Motor neuron (in vitro differentiated cells): ENCODE measurements around the gene SLC25A30. TPM values are rescaled to one million over a fixed set of nuclear protein-coding genes. Genes with fewer than 3 reads are reported as not detected.
A peak's percentile ranks its signal among the peaks of the same experiment; 100 is the strongest.
"Not testable (repeated sequence)": the region's sequence is repeated elsewhere in the genome, so short reads cannot be mapped to it uniquely, and the experiment has no call there.

Experiments
- ATAC-seq, 8 experiments: fragments of 200-7000 bp; cut with Tn5 transposase; replicated peaks in 6 of 8; 2 replicates each; pipeline ENCODE4 v1.8.0; 2021; ENCODE audit warnings: mild to moderate bottlenecking in 8 of 8, moderate library complexity in 8 of 8
- H3K27ac ChIP-seq, 2 donors: fragments of 250-450 bp; sonication (Bioruptor Pico); 2 replicates each; pipeline ENCODE4 v1.9.0; 2021; ENCODE audit warnings: antibody characterized with exemption in 2 of 2, mild to moderate bottlenecking in 2 of 2, moderate library complexity in 1 of 2
- H3K4me1 ChIP-seq, 2 donors: fragments of 250-450 bp; sonication (Bioruptor Pico); replicated peaks in 1 of 2; 2 replicates each; pipeline ENCODE4 v1.6.1; 2021; ENCODE audit warnings: antibody characterized with exemption in 2 of 2, mild to moderate bottlenecking in 2 of 2, moderate library complexity in 1 of 2
- H3K4me3 ChIP-seq, 5 donors: fragments of 250-450 bp; sonication (Bioruptor Pico); 2 replicates each; pipeline ENCODE4 v1.9.0; 2021; ENCODE audit warnings: antibody characterized with exemption in 5 of 5, mild to moderate bottlenecking in 5 of 5, moderate library complexity in 4 of 5
- WGBS, 10 experiments: fragments of 450-650 bp; shearing (Covaris generic); methylation state at CpG; one replicate each; pipeline ENCODE4 v1.0.0; 2022; 5-methylcytosine and 5-hydroxymethylcytosine counted together
- in situ Hi-C, 9 experiments: fragments of 400-800 bp; cut with MboI; loops; one replicate each; pipeline ENCODE4 v1.15.0; 2021; ENCODE audit warnings: low sequenced_read_pairs in 9 of 9, low pct_unique_long_range_greater_than_20kb in 2 of 9; ENCODE audit not compliant: unreplicated experiment in 9 of 9
- total RNA-seq, 8 experiments: library from RNA; unstranded; fragments of 300-600 nt; gene quantifications; 2 replicates each; pipeline versions ENCODE4 v1.2.3 to v1.2.4, GENCODE V29; 2022

Gene SLC25A30
- total RNA-seq, 8 experiments from 2014 or later = 2.8 to 12.1 (median 6.6) TPM

GRCh38 chr13:45368005-45368404 lies 50.2 kb downstream of the SLC25A30 start:
- Histone ChIP-seq H3K4me3 (no peak overlapping the region), H3K4me1 (no peaks in the 10 kb centered on the region), H3K27ac (no peak overlapping the region)
- in situ Hi-C loops = no loop called here
- 63 to 100% (median 96%) methylated on average over 1 to 3 of the region's 4 CpGs; no CpG with 5 or more reads in 4 of the 10 experiments for WGBS, 10 experiments
- no peak for ATAC-seq

- Histone ChIP-seq H3K27ac (no peak overlapping the region), H3K4me1 (no peaks in the 10 kb centered on the region), H3K4me3 (no peak overlapping the region)
- WGBS, 10 experiments = 20 to 100% (median 77%) methylated on average over 1 to 2 of the region's 2 CpGs; no CpG with 5 or more reads in 3 of the 10 experiments
- in situ Hi-C loops = no loop called here
- ATAC-seq = peak; percentile 65 to 97 (median 93)
Measured at GRCh38 chr13:45367358-45367757, 50.8 kb downstream of the SLC25A30 start.

GRCh38 chr13:45365558-45365885 lies 52.7 kb downstream of the SLC25A30 start:
- 89% methylated on average over 4 of the region's 4 CpGs; no CpG with 5 or more reads in 9 of the 10 experiments for WGBS, 10 experiments
- Histone ChIP-seq H3K27ac (no peak overlapping the region), H3K4me1 (no peaks in the 10 kb centered on the region), H3K4me3 (no peak overlapping the region)
- in situ Hi-C loops = no loop called here
- ATAC-seq = no peak

- in situ Hi-C loops = no loop called here
- ATAC-seq = peak in 2 of 8 experiments; percentile 13 to 16
- WGBS, 10 experiments = 80 to 100% (median 95%) methylated on average over 1 to 3 of the region's 10 CpGs; no CpG with 5 or more reads in 4 of the 10 experiments
- Histone ChIP-seq H3K4me3 (no peak overlapping the region), H3K27ac (no peak overlapping the region), H3K4me1 (no peaks in the 10 kb centered on the region)
Measured at GRCh38 chr13:45364876-45365557, 53.2 kb downstream of the SLC25A30 start.

GRCh38 chr13:45362939-45363338 lies 55.2 kb downstream of the SLC25A30 start:
- H3K27ac ChIP-seq = no peak overlapping the region
- H3K4me3 ChIP-seq = no peak overlapping the region
- in situ Hi-C loops = no loop called here
- WGBS, 10 experiments = 80 to 100% (median 88%) methylated on average over 1 to 2 of the region's 2 CpGs; no CpG with 5 or more reads in 4 of the 10 experiments
- no peaks in the 10 kb centered on the region for H3K4me1 ChIP-seq
- ATAC-seq = peak in 1 of 8 experiments; percentile 10

GRCh38 chr13:45361596-45362206 lies 56.5 kb downstream of the SLC25A30 start:
- in situ Hi-C loops = no loop called here
- no peak overlapping the region for H3K27ac ChIP-seq
- ATAC-seq = peak in 5 of 8 experiments; percentile 43 to 96 (median 61)
- H3K4me3 ChIP-seq = no peak overlapping the region
- WGBS, 10 experiments = 8 to 100% (median 80%) methylated on average over 1 to 10 of the region's 14 CpGs; no CpG with 5 or more reads in 3 of the 10 experiments
- H3K4me1 ChIP-seq = no peaks in the 10 kb centered on the region

- Histone ChIP-seq H3K27ac (no peak overlapping the region), H3K4me1 (no peaks in the 10 kb centered on the region), H3K4me3 (no peak overlapping the region)
- in situ Hi-C loops = no loop called here
- no peak for ATAC-seq
- 79 to 100% (median 100%) methylated on average over 1 to 7 of the region's 7 CpGs; no CpG with 5 or more reads in 2 of the 10 experiments for WGBS, 10 experiments
Measured at GRCh38 chr13:45356966-45357672, 61.1 kb downstream of the SLC25A30 start.

- 100% methylated on average over 1 of the region's 1 CpG; no CpG with 5 or more reads in 3 of the 10 experiments for WGBS, 10 experiments
- no peaks in the 10 kb centered on the region for H3K4me1 ChIP-seq
- in situ Hi-C loops = no loop called here
Measured at GRCh38 chr13:45353895-45354294, 64.3 kb downstream of the SLC25A30 start.

GRCh38 chr13:45352031-45352430 lies 66.1 kb downstream of the SLC25A30 start:
- in situ Hi-C loops = no loop called here

More at GRCh38 chr13:45353895-45354294, 64.3 kb downstream of the SLC25A30 start:
- Histone ChIP-seq H3K4me3 (no peak overlapping the region), H3K27ac (no peak overlapping the region)
- ATAC-seq = no peak

GRCh38 chr13:45350152-45350551 lies 68.0 kb downstream of the SLC25A30 start:
- WGBS, 10 experiments = 93 to 100% (median 100%) methylated on average over 1 to 8 of the region's 8 CpGs; no CpG with 5 or more reads in 2 of the 10 experiments
- Histone ChIP-seq H3K27ac (no peak overlapping the region), H3K4me1 (no peaks in the 10 kb centered on the region), H3K4me3 (no peak overlapping the region)
- no peak for ATAC-seq
- in situ Hi-C loops = no loop called here

More at GRCh38 chr13:45352031-45352430, 66.1 kb downstream of the SLC25A30 start:
- H3K27ac ChIP-seq = no peak overlapping the region
- H3K4me3 ChIP-seq = no peak overlapping the region
- 60 to 100% (median 100%) methylated on average over 1 to 6 of the region's 10 CpGs; no CpG with 5 or more reads in 3 of the 10 experiments for WGBS, 10 experiments
- peak in 2 of 8 experiments; percentile 76 to 93 for ATAC-seq
- H3K4me1 ChIP-seq = no peaks in the 10 kb centered on the region

- H3K4me1 ChIP-seq = no peaks in the 10 kb centered on the region
- H3K4me3 ChIP-seq = no peak overlapping the region
- H3K27ac ChIP-seq = no peak overlapping the region
- in situ Hi-C loops = no loop called here
- no peak for ATAC-seq
- WGBS, 10 experiments = 13 to 100% (median 90%) methylated on average over 1 to 2 of the region's 2 CpGs; no CpG with 5 or more reads in 1 of the 10 experiments
Measured at GRCh38 chr13:45349438-45349837, 68.7 kb downstream of the SLC25A30 start.

- ATAC-seq, H3K4me3 ChIP-seq, H3K27ac ChIP-seq, in situ Hi-C loops: not testable (repeated sequence)
- 87 to 100% (median 95%) methylated on average over 1 to 8 of the region's 8 CpGs for WGBS, 10 experiments
- H3K4me1 ChIP-seq = peaks cover 9 to 12% of the 10 kb centered on the region in 2 donors
Measured at GRCh38 chr13:45344064-45344463, 74.1 kb downstream of the SLC25A30 start.
